Activated B cell treated with CpG ODN at 0.5 μM for 24 hours (primary cell): Measurements from ENCODE around the gene OR6F1. TPM values are rescaled to one million over a fixed set of nuclear protein-coding genes. Genes with fewer than 3 reads are reported as not detected.
"Not testable (repeated sequence)": the region's sequence is repeated elsewhere in the genome, so short reads cannot be mapped to it uniquely, and the experiment has no call there.

ENCODE experiments used
- ATAC-seq: fragments of 200-7000 bp; cut with Tn5 transposase; one replicate; pipeline ENCODE4 v1.10.0; 2021; ENCODE audit warnings: low read depth, mild to moderate bottlenecking, moderate library complexity
- CTCF ChIA-PET: fragments of 350-600 bp; sonication (Branson Sonifier 250); formaldehyde crosslinking; loops from one replicate; lab custom pipeline; 2021; ENCODE audit warnings: antibody characterized with exemption; lab: Charles Lee
- POLR2A ChIA-PET: fragments of 350-600 bp; sonication (Branson Sonifier 250); formaldehyde crosslinking; loops from one replicate; lab custom pipeline; 2021; ENCODE audit warnings: antibody characterized with exemption; lab: Charles Lee
- DNase-seq: peaks from one replicate; pipeline ENCODE4 v3.0.0; 2022
- H3K27ac Mint-ChIP-seq: one replicate; pipeline ENCODE4 v1.8.0; 2020; ENCODE audit warnings: mixed read lengths
- H3K27me3 Mint-ChIP-seq: one replicate; pipeline ENCODE4 v1.8.0; 2021; ENCODE audit warnings: mixed read lengths
- H3K36me3 Mint-ChIP-seq: one replicate; pipeline ENCODE4 v1.8.0; 2021; ENCODE audit warnings: low read depth, mixed read lengths
- H3K4me1 Mint-ChIP-seq: one replicate; pipeline ENCODE4 v1.8.0; 2021; ENCODE audit warnings: mixed read lengths
- H3K4me3 Mint-ChIP-seq: one replicate; pipeline ENCODE4 v1.8.0; 2020; ENCODE audit warnings: mild to moderate bottlenecking, mixed read lengths
- H3K9me3 Mint-ChIP-seq: one replicate; pipeline ENCODE4 v1.8.0; 2020; ENCODE audit warnings: mixed read lengths
- intact Hi-C: fragments of 100-400 bp; cut with micrococcal nuclease; formaldehyde crosslinking; loops from one replicate; pipeline ENCODE4 v1.15.1; 2024
- total RNA-seq: library from RNA; stranded (reverse); gene quantifications from 2 replicates; pipeline ENCODE4 v1.2.3, GENCODE V29; 2022
- TF ChIP-seq, protein P1 (sequence below): fragments of 200-600 bp; IDR thresholded peaks from one replicate; pipeline ENCODE4 v1.8.0; 2022; ENCODE audit warnings: antibody characterized with exemption, mild to moderate bottlenecking

The OR6F1 gene
- not detected in 2 replicates for total RNA-seq

GRCh38 chr1:247716546-247716945 lies at the start of gene OR6F1:
Gene OR6F1, minus strand, starts transcription at chr1:247716646. Its CDS starts 3,891 bp downstream, at chr1:247712755.
- Mint-ChIP-seq H3K36me3 (no peaks in the 10 kb centered on the region), H3K4me3 (no peak within 1 kb of the TSS), H3K9me3 (peaks cover 3% of the 10 kb centered on the region), H3K27me3 (peaks cover 2% of the 10 kb centered on the region), H3K27ac (no peak within 1 kb of the TSS), H3K4me1 (no peaks in the 10 kb centered on the region)
- TF ChIP-seq, protein P1, sequence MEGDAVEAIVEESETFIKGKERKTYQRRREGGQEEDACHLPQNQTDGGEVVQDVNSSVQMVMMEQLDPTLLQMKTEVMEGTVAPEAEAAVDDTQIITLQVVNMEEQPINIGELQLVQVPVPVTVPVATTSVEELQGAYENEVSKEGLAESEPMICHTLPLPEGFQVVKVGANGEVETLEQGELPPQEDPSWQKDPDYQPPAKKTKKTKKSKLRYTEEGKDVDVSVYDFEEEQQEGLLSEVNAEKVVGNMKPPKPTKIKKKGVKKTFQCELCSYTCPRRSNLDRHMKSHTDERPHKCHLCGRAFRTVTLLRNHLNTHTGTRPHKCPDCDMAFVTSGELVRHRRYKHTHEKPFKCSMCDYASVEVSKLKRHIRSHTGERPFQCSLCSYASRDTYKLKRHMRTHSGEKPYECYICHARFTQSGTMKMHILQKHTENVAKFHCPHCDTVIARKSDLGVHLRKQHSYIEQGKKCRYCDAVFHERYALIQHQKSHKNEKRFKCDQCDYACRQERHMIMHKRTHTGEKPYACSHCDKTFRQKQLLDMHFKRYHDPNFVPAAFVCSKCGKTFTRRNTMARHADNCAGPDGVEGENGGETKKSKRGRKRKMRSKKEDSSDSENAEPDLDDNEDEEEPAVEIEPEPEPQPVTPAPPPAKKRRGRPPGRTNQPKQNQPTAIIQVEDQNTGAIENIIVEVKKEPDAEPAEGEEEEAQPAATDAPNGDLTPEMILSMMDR: no peak
- ATAC-seq (no peak), DNase-seq (no peak)
- POLR2A ChIA-PET: no interaction called here
- CTCF ChIA-PET: no interaction called here
- intact Hi-C loops: no loop called here

GRCh38 chr1:247760456-247760855 lies 44.0 kb upstream of the OR6F1 start, which contains the start of gene OR1C1:
Gene OR1C1, minus strand, starts transcription at chr1:247760556. Its CDS starts 2,150 bp downstream, at chr1:247758406.
- TF ChIP-seq, protein P1: no peak
- Mint-ChIP-seq H3K27me3 (no peaks in the 10 kb centered on the region), H3K4me3 (no peak within 1 kb of the TSS), H3K4me1 (no peaks in the 10 kb centered on the region), H3K36me3 (no peaks in the 10 kb centered on the region), H3K9me3 (no peaks in the 10 kb centered on the region), H3K27ac (no peak within 1 kb of the TSS)
- no peak for DNase-seq
- CTCF ChIA-PET: no interaction called here
- POLR2A ChIA-PET: no interaction called here
- no peak for ATAC-seq
- intact Hi-C loops: no loop called here

DNA sequence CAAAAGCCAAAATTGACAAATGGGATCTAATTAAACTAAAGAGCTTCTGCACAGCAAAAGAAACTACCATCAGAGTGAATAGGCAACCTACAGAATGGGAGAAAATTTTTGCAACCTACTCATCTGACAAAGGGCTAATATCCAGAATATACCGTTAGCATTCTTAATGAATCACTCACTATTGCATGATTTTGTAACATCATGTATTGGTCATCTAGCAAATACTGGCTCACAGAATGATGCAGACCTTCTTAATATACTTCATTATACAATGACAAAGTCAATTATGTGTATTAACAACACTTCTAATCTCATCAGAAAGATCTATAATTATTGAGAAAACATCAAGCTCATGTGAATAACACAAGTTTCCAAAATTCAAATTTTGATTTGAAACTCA lies 37.9 kb upstream of the OR6F1 start:
- DNase-seq, intact Hi-C loops, H3K36me3 Mint-ChIP-seq, H3K4me3 Mint-ChIP-seq, ATAC-seq, H3K27ac Mint-ChIP-seq, POLR2A ChIA-PET, H3K4me1 Mint-ChIP-seq, CTCF ChIA-PET, H3K27me3 Mint-ChIP-seq: not testable (repeated sequence)
- peaks cover 19% of the 10 kb centered on the region for H3K9me3 Mint-ChIP-seq

DNA sequence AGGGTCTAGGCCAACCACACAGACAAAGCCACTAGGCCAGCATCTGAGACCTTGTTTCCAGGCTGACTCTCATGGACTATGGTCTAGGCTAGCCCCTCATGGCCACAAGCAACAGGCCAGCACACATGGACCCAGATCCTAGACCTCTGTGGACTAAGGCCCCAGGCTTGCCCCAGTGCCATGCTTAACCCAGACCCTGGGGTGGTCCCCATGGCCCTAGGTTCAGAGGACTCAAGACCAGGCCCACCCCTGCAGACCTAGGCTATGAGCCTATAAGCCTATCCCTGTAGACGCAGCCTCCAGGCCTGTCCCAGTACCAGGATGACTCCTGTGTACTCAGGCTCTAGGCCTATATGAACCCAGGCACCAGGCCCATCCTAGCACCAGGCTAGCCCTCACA lies 33.4 kb upstream of the OR6F1 start:
- no peak overlapping the region for H3K27ac Mint-ChIP-seq
- ATAC-seq: no peak
- DNase-seq: no peak
- no peaks in the 10 kb centered on the region for H3K4me1 Mint-ChIP-seq
- TF ChIP-seq, protein P1: no peak
- H3K4me3 Mint-ChIP-seq: no peak overlapping the region
- CTCF ChIA-PET: no interaction called here
- no peaks in the 10 kb centered on the region for H3K36me3 Mint-ChIP-seq
- no peaks in the 10 kb centered on the region for H3K27me3 Mint-ChIP-seq
- POLR2A ChIA-PET: no interaction called here
- H3K9me3 Mint-ChIP-seq: peaks cover 21% of the 10 kb centered on the region
- intact Hi-C loops: no loop called here

GRCh38 chr1:247748041-247748440 lies 31.6 kb upstream of the OR6F1 start, which contains the start of gene OR14A2:
Gene OR14A2, minus strand, starts transcription at chr1:247748141.
- ChIA-PET CTCF (no interaction called here), POLR2A (no interaction called here)
- no peaks in the 10 kb centered on the region for H3K4me1 Mint-ChIP-seq
- no peak within 1 kb of the TSS for H3K27ac Mint-ChIP-seq
- no peaks in the 10 kb centered on the region for H3K27me3 Mint-ChIP-seq
- H3K36me3 Mint-ChIP-seq: no peaks in the 10 kb centered on the region
- no peak for ATAC-seq
- peaks cover 21% of the 10 kb centered on the region for H3K9me3 Mint-ChIP-seq
- DNase-seq: no peak
- intact Hi-C loops: no loop called here
- TF ChIP-seq, protein P1: no peak
- H3K4me3 Mint-ChIP-seq: no peak within 1 kb of the TSS

DNA sequence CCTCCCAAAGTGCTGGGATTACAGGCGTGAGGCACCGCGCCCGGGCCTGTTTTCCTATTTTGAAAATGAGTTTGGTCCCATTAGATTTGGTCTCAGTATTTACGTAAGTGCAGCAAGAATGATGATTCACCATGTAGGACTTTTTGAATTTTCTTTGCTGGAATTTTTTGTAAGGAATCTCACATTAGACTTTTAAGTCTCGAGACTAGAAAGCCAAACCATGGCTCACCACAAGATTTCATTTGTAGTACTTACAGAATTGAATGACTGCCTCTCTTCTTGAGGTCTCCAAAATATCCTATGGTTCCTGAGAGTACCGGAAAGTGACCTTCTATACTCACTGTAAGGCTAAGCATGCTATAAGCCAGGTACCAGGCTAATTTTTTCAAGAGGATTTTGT lies 31.2 kb upstream of the OR6F1 start:
- no peaks in the 10 kb centered on the region for H3K36me3 Mint-ChIP-seq
- CTCF ChIA-PET: no interaction called here
- POLR2A ChIA-PET: no interaction called here

More for the DNA sequence above, 31.2 kb upstream of the OR6F1 start:
- no peak for DNase-seq
- Mint-ChIP-seq H3K9me3 (peaks cover 21% of the 10 kb centered on the region), H3K27ac (no peak overlapping the region), H3K4me3 (no peak overlapping the region), H3K4me1 (no peaks in the 10 kb centered on the region), H3K27me3 (no peaks in the 10 kb centered on the region)
- no peak for ATAC-seq
- intact Hi-C loops: no loop called here
- TF ChIP-seq, protein P1: no peak
